KMS-11 (cell line): ENCODE data around the gene DSTYK.

Experiments
- H2AFZ ChIP-seq: fragments of 200-600 bp; sonication (generic); 2 replicates; pipeline ENCODE4 v1.6.1; 2016; ENCODE audit warnings: antibody characterized with exemption, mixed run types, low read depth
- H3K27ac ChIP-seq: fragments of 200-600 bp; sonication (generic); 2 replicates; pipeline ENCODE4 v1.6.1; 2016; ENCODE audit warnings: mild to moderate bottlenecking, mixed run types
- H3K27me3 ChIP-seq: fragments of 200-600 bp; sonication (generic); 2 replicates; pipeline ENCODE4 v1.6.1; 2017; ENCODE audit warnings: mild to moderate bottlenecking, low read depth, mixed run types, moderate library complexity; ENCODE audit not compliant: insufficient read depth
- H3K36me3 ChIP-seq: fragments of 200-600 bp; sonication (generic); 2 replicates; pipeline ENCODE4 v1.6.1; 2017; ENCODE audit warnings: mild to moderate bottlenecking, mixed run types; ENCODE audit not compliant: insufficient read depth
- H3K4me1 ChIP-seq: fragments of 200-600 bp; sonication (generic); 2 replicates; pipeline ENCODE4 v1.6.1; 2016; ENCODE audit warnings: mild to moderate bottlenecking, low read depth, mixed run types; ENCODE audit not compliant: poor library complexity, severe bottlenecking
- H3K4me2 ChIP-seq: fragments of 200-600 bp; sonication (generic); 2 replicates; pipeline ENCODE4 v1.7.0; 2016; ENCODE audit warnings: mild to moderate bottlenecking, mixed run types
- H3K4me3 ChIP-seq: fragments of 200-600 bp; sonication (generic); IDR thresholded peaks from 2 replicates; pipeline ENCODE4 v1.6.1; 2017; ENCODE audit warnings: low read depth, low read length, mixed read lengths; ENCODE audit not compliant: insufficient read depth
- H3K79me2 ChIP-seq: fragments of 200-600 bp; sonication (generic); 2 replicates; pipeline ENCODE4 v1.6.1; 2016; ENCODE audit warnings: low read depth, mixed run types; ENCODE audit not compliant: insufficient read depth
- H3K9ac ChIP-seq: fragments of 200-600 bp; sonication (generic); 2 replicates; pipeline ENCODE4 v1.6.1; 2016; ENCODE audit warnings: mild to moderate bottlenecking, mixed run types
- H4K20me1 ChIP-seq: fragments of 200-600 bp; sonication (generic); 2 replicates; pipeline ENCODE4 v1.6.1; 2016; ENCODE audit warnings: mild to moderate bottlenecking, mixed run types; ENCODE audit not compliant: insufficient read depth
- CTCF ChIP-seq: fragments of 200-600 bp; sonication (generic); conservative IDR thresholded peaks from 2 replicates; pipeline ENCODE4 v1.6.1; 2017; ENCODE audit warnings: low read depth, mild to moderate bottlenecking, antibody characterized with exemption, low read length, moderate library complexity, mixed read lengths

Gene DSTYK

GRCh38 chr1:205102404-205102803, 109.1 kb downstream of the DSTYK start:
- Histone ChIP-seq H3K4me2 (no peak overlapping the region), H3K4me1 (no peaks in the 10 kb centered on the region), H3K27me3 (no peaks in the 10 kb centered on the region), H3K27ac (no peak overlapping the region), H3K79me2 (peaks cover 7% of the 10 kb centered on the region; the same call in 1 of the 2 replicates), H3K9ac (no peak overlapping the region), H3K36me3 (peaks cover 25% of the 10 kb centered on the region; the same call in 1 of the 2 replicates), H2AFZ (no peak overlapping the region), H3K4me3 (no peak overlapping the region), H4K20me1 (no peaks in the 10 kb centered on the region)
- TF ChIP-seq CTCF: no peak

- Histone ChIP-seq H3K27ac (no peak overlapping the region), H2AFZ (no peak overlapping the region), H4K20me1 (no peaks in the 10 kb centered on the region), H3K4me2 (no peak overlapping the region), H3K79me2 (no peaks in the 10 kb centered on the region), H3K27me3 (no peaks in the 10 kb centered on the region), H3K36me3 (peaks cover 20% of the 10 kb centered on the region), H3K4me3 (no peak overlapping the region), H3K9ac (no peak overlapping the region), H3K4me1 (no peaks in the 10 kb centered on the region)
- no peak for TF ChIP-seq CTCF
These were observed 113.3 kb downstream of the DSTYK start for GRCh38 chr1:205098242-205098641.

GRCh38 chr1:205095422-205095821, 116.1 kb downstream of the DSTYK start:
- peaks cover 19% of the 10 kb centered on the region for H3K36me3 ChIP-seq

More at GRCh38 chr1:205095422-205095821, 116.1 kb downstream of the DSTYK start:
- TF ChIP-seq CTCF: no peak
- Histone ChIP-seq H3K27me3 (no peaks in the 10 kb centered on the region), H3K4me3 (no peak overlapping the region), H3K4me2 (no peak overlapping the region), H2AFZ (no peak overlapping the region), H3K9ac (no peak overlapping the region), H3K4me1 (no peaks in the 10 kb centered on the region), H3K27ac (no peak overlapping the region), H4K20me1 (no peaks in the 10 kb centered on the region), H3K79me2 (no peaks in the 10 kb centered on the region; the same call in 1 of the 2 replicates)
